PC-3 (cell line): ENCODE data around the gene FLOT1. TPM values are rescaled to one million over a fixed set of nuclear protein-coding genes. Genes with fewer than 3 reads are reported as not detected.

Experiments
- ATAC-seq: fragments of 200-7000 bp; cut with Tn5 transposase; 2 replicates; pipeline ENCODE4 v1.9.1; 2020; ENCODE audit warnings: mild to moderate bottlenecking, moderate library complexity
- BruUV-seq: library from RNA; stranded (reverse); fragments of 400-500 nt; replicated peaks from 2 replicates; lab custom pipeline; 2021; lab: Mats Ljungman, UMichigan
- CTCF ChIA-PET: fragments of 300-600 bp; sonication (Branson Sonifier 250); formaldehyde crosslinking; loops from one replicate; lab custom pipeline; 2022; ENCODE audit warnings: antibody characterized with exemption; lab: Charles Lee
- POLR2A ChIA-PET: fragments of 300-600 bp; sonication (Branson Sonifier 250); formaldehyde crosslinking; loops from one replicate; lab custom pipeline; 2022; ENCODE audit warnings: antibody characterized with exemption; ENCODE audit not compliant: unreplicated experiment; lab: Charles Lee
- DNase-seq: peaks from one replicate; pipeline ENCODE4 v3.0.0-alpha.2; 2015
- H2AFZ ChIP-seq: fragments of 300-600 bp; sonication (generic); 2 replicates; pipeline ENCODE4 v1.6.0; 2016; ENCODE audit warnings: antibody characterized with exemption, low read length
- H3F3A ChIP-seq: fragments of 300-600 bp; sonication (generic); one replicate; pipeline ENCODE4 v1.6.0; 2017; ENCODE audit warnings: antibody characterized with exemption, low read length, control low read depth, mild to moderate bottlenecking; ENCODE audit not compliant: unreplicated experiment
- H3K27ac ChIP-seq: fragments of 300-600 bp; sonication (generic); 2 replicates; pipeline ENCODE4 v1.5.1; 2016; ENCODE audit warnings: mild to moderate bottlenecking, low read length
- H3K27me3 ChIP-seq: fragments of 300-600 bp; sonication (generic); 2 replicates; pipeline ENCODE4 v1.6.1; 2016; ENCODE audit warnings: low read length, mixed read lengths
- H3K36me3 ChIP-seq: fragments of 300-600 bp; sonication (generic); 2 replicates; pipeline ENCODE4 v1.6.1; 2016; ENCODE audit warnings: low read depth, mixed run types, low read length, mixed read lengths
- H3K4me1 ChIP-seq: fragments of 300-600 bp; sonication (generic); 2 replicates; pipeline ENCODE4 v1.5.1; 2016; ENCODE audit warnings: low read length; ENCODE audit not compliant: insufficient read depth
- H3K4me2 ChIP-seq: fragments of 300-600 bp; sonication (generic); 2 replicates; pipeline ENCODE4 v1.6.0; 2016; ENCODE audit warnings: low read length
- H3K4me3 ChIP-seq: fragments of 300-600 bp; sonication (generic); 2 replicates; pipeline ENCODE4 v1.5.1; 2016; ENCODE audit warnings: mild to moderate bottlenecking, low read length, mixed read lengths
- H3K79me2 ChIP-seq: fragments of 300-600 bp; sonication (generic); 2 replicates; pipeline ENCODE4 v1.6.1; 2017; ENCODE audit warnings: low read length, mixed read lengths
- H3K9ac ChIP-seq: fragments of 300-600 bp; sonication (generic); 2 replicates; pipeline ENCODE4 v1.6.0; 2016; ENCODE audit warnings: mild to moderate bottlenecking, low read length
- H3K9me2 ChIP-seq: fragments of 300-600 bp; sonication (generic); replicated peaks from 2 replicates; pipeline ENCODE4 v1.6.1; 2016; ENCODE audit warnings: mixed run types, low read length, mixed read lengths
- H3K9me3 ChIP-seq: fragments of 300-600 bp; sonication (generic); 2 replicates; pipeline ENCODE4 v1.6.1; 2016; ENCODE audit warnings: low read length, mixed read lengths
- H4K20me1 ChIP-seq: fragments of 300-600 bp; sonication (generic); 2 replicates; pipeline ENCODE4 v1.6.1; 2016; ENCODE audit warnings: low read length, mixed read lengths
- EZH2 ChIP-seq: fragments of 300-600 bp; sonication (generic); IDR thresholded peaks from one replicate; pipeline ENCODE4 v1.6.1; 2017; ENCODE audit warnings: antibody characterized with exemption, mild to moderate bottlenecking, low read length; ENCODE audit not compliant: unreplicated experiment
- EZH2phosphoT487 ChIP-seq: fragments of 300-600 bp; sonication (generic); IDR thresholded peaks from 2 replicates; pipeline ENCODE4 v1.6.1; 2018; ENCODE audit warnings: mild to moderate bottlenecking, antibody characterized with exemption, low read length, borderline replicate concordance
- intact Hi-C: fragments of 100-400 bp; cut with micrococcal nuclease; formaldehyde crosslinking; loops from 2 replicates; pipeline ENCODE4 v1.9.0; 2023
- total RNA-seq: library from RNA; depleted of rRNA; stranded (reverse); fragments of >200 nt; gene quantifications from 2 replicates; pipeline ENCODE4 v1.2.3, GENCODE V29; 2014
- TF ChIP-seq, protein P1 (sequence below): fragments of 300-600 bp; sonication (generic); conservative IDR thresholded peaks from 2 replicates; pipeline ENCODE4 v1.5.1; 2017; ENCODE audit warnings: antibody characterized with exemption, low read depth, mild to moderate bottlenecking, low read length

Gene FLOT1
- total RNA-seq, 1 experiment from 2014 or later, result 305 TPM

DNA sequence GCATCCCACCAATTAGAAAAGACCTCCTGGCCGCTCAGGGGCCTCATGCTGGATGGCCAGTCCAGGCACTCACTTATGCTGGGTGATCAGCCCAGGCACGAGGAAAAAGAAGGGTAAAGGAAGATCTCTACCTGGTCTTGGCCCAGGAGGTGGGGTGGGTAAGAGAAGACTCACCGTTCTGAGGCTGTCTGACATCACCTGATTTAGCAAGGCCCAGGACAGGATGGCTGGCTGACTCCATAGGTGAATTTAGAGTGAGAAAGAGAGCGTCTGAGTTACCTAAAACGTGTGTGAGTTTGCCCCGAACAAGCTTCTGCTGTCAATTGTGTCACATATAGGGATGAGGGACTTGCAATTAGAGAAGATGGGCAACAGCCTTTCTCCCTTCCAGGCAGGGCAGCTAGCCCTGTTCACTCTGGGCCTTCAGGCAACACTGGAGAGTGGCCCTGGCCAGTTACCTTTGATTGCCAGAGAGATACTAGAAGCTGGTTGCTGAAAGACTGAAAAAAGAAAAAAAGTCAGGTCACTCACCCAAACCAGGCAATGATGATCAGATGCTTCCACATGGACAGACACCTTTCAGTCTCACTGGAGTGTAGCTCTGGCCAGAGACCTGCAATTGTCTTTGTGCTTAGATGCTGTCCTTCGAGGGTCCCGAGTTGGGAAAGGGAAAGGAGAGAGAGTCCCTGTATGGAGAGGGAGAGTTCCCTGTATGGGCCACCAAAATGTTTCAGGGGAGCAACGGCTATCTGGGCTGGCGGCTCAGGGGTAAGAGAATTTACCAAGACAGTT is 37.6 kb upstream of the FLOT1 start:
- H3K4me2 ChIP-seq, result no peak overlapping the region

GRCh38 chr6:30778001-30778635 is 35.6 kb upstream of the FLOT1 start:
- POLR2A ChIA-PET, result no interaction called here

More for the DNA sequence above, 37.6 kb upstream of the FLOT1 start:
- no peak overlapping the region for H3K4me3 ChIP-seq
- CTCF ChIA-PET, result no interaction called here
- no peak overlapping the region for H2AFZ ChIP-seq
- H3K36me3 ChIP-seq, result no peaks in the 10 kb centered on the region
- 0 out of 2 replicates have a peak, but pooled peaks cover 3% of the 10 kb centered on the region for H3K79me2 ChIP-seq
- no TSS peak for BruUV-seq
- intact Hi-C loops, result no loop called here
- TF ChIP-seq EZH2phosphoT487 (no peak), EZH2 (no peak)
- TF ChIP-seq, protein P1, sequence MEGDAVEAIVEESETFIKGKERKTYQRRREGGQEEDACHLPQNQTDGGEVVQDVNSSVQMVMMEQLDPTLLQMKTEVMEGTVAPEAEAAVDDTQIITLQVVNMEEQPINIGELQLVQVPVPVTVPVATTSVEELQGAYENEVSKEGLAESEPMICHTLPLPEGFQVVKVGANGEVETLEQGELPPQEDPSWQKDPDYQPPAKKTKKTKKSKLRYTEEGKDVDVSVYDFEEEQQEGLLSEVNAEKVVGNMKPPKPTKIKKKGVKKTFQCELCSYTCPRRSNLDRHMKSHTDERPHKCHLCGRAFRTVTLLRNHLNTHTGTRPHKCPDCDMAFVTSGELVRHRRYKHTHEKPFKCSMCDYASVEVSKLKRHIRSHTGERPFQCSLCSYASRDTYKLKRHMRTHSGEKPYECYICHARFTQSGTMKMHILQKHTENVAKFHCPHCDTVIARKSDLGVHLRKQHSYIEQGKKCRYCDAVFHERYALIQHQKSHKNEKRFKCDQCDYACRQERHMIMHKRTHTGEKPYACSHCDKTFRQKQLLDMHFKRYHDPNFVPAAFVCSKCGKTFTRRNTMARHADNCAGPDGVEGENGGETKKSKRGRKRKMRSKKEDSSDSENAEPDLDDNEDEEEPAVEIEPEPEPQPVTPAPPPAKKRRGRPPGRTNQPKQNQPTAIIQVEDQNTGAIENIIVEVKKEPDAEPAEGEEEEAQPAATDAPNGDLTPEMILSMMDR, result no peak
- peak overlapping the region; percentile 94 for H3K9ac ChIP-seq
- POLR2A ChIA-PET, result interaction anchor here (0.6 kb wide), 1 partner anchor 21 kb away, joined by 4 read pairs; no protein-coding TSS in a partner anchor
- peak overlapping the region; percentile 96 for H3K27ac ChIP-seq
- H3K9me2 ChIP-seq, result no peaks in the 10 kb centered on the region
- DNase-seq (no peak), ATAC-seq (no peak)
- peaks cover 52% of the 10 kb centered on the region for H3K4me1 ChIP-seq
- H4K20me1 ChIP-seq, result no peaks in the 10 kb centered on the region
- H3K9me3 ChIP-seq, result no peaks in the 10 kb centered on the region
- peaks cover 20% of the 10 kb centered on the region for H3F3A ChIP-seq
- no peaks in the 10 kb centered on the region for H3K27me3 ChIP-seq

More at GRCh38 chr6:30778001-30778635, 35.6 kb upstream of the FLOT1 start:
- H3K4me2 ChIP-seq, result no peak overlapping the region
- DNase-seq (no peak), ATAC-seq (no peak)
- no peak overlapping the region for H3K9ac ChIP-seq
- H3K4me1 ChIP-seq, result peaks cover 45% of the 10 kb centered on the region
- no peak overlapping the region for H3K4me3 ChIP-seq
- H3K27me3 ChIP-seq, result no peaks in the 10 kb centered on the region
- no peaks in the 10 kb centered on the region for H3K9me3 ChIP-seq
- 0 out of 2 replicates have a peak, but pooled peaks cover 3% of the 10 kb centered on the region for H3K79me2 ChIP-seq
- no peak overlapping the region for H2AFZ ChIP-seq
- intact Hi-C loops, result no loop called here
- TF ChIP-seq EZH2 (no peak), EZH2phosphoT487 (no peak)
- TF ChIP-seq, protein P1, result no peak
- H3F3A ChIP-seq, result peaks cover 18% of the 10 kb centered on the region
- no TSS peak for BruUV-seq
- H3K9me2 ChIP-seq, result no peaks in the 10 kb centered on the region
- CTCF ChIA-PET, result no interaction called here
- no peaks in the 10 kb centered on the region for H4K20me1 ChIP-seq
- peak overlapping the region; percentile 16 for H3K27ac ChIP-seq
- no peaks in the 10 kb centered on the region for H3K36me3 ChIP-seq
